ENCODE results near the gene CGNL1. TPM values are rescaled to one million over a fixed set of nuclear protein-coding genes. Genes with fewer than 3 reads are reported as not detected.

The CGNL1 gene
- total RNA-seq, 4 donors from 2014 or later = 5.7 to 22.9 (median 14.5) TPM

DNA sequence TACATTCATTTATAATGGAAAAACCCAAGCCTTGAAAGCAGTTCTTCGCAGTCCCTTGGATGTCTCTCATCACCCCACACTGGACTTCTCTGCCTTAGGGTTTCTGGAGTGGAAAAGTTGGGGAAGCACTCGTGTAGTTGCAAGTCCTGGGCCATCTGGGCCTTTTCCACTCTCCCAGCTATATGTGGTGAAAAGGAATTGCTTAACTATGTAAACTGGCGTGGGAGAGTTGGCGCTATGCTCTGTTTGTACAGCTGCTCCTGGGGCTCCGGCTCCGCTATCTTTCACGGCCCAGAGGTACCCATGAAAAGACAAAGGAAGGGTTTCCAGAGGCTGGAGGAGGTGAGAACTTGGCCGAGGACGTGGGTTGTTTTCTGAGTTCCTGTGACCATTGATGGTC, 134.3 kb downstream of the CGNL1 start:
- DNase-seq (ENCODE audit: low spot score in 2 of 2) = peak in 1 of 2 donors; percentile 85
- WGBS, 2 donors = 63 to 70% methylated on average over 9 of the region's 9 CpGs
- intact Hi-C loops (cut with DNase I; ENCODE audit: low total_unique reads) = no loop called here
- H3K4me3 ChIP-seq (ENCODE audit: low read depth, poor library complexity, severe bottlenecking) = no peak overlapping the region
- TF ChIP-seq POLR2A (IDR thresholded peaks at IDR 0.05) = no peak
- TF ChIP-seq, protein P1, sequence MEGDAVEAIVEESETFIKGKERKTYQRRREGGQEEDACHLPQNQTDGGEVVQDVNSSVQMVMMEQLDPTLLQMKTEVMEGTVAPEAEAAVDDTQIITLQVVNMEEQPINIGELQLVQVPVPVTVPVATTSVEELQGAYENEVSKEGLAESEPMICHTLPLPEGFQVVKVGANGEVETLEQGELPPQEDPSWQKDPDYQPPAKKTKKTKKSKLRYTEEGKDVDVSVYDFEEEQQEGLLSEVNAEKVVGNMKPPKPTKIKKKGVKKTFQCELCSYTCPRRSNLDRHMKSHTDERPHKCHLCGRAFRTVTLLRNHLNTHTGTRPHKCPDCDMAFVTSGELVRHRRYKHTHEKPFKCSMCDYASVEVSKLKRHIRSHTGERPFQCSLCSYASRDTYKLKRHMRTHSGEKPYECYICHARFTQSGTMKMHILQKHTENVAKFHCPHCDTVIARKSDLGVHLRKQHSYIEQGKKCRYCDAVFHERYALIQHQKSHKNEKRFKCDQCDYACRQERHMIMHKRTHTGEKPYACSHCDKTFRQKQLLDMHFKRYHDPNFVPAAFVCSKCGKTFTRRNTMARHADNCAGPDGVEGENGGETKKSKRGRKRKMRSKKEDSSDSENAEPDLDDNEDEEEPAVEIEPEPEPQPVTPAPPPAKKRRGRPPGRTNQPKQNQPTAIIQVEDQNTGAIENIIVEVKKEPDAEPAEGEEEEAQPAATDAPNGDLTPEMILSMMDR (IDR thresholded peaks at IDR 0.05) = no peak

DNA sequence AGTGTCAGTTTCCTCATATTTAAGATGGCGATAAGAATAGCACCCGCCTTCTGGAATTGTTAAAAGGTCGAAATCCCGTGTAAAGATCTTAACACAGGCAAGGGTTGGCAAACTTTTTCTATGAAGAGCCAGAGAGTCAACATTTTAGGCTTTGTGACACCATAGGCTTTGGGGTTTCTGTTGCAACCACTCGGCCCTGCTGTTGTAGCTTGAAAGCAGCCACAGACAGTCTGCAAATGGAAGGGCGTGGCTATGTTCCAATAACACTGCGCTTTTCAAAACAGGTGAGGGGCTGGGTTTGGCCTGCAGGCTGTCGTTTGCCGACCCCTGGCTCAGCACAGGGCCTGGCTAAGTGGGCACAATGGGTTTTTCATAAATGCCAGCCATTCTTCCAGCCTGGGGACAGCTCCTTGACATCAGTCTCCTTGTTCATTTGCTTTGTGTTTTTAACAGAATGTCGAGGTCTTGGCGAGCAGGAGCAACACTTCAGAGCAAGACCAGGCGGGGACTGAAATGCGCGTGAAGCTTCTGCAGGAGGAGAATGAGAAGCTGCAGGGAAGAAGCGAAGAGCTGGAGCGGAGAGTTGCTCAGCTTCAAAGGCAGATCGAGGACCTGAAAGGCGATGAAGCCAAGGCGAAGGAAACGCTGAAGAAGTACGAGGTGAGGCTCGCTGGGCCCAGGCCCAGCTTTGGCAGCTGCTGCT, 140.2 kb downstream of the CGNL1 start:
- no peak for DNase-seq (ENCODE audit: low spot score in 2 of 2)
- intact Hi-C loops (cut with DNase I; ENCODE audit: low total_unique reads) = no loop called here
- 54 to 61% methylated on average over 22 of the region's 22 CpGs for WGBS, 2 donors
- TF ChIP-seq, protein P1 (IDR thresholded peaks at IDR 0.05) = no peak
- TF ChIP-seq POLR2A (IDR thresholded peaks at IDR 0.05) = no peak
- no peak overlapping the region for H3K4me3 ChIP-seq (ENCODE audit: low read depth, poor library complexity, severe bottlenecking)

- TF ChIP-seq, protein P1 (IDR thresholded peaks at IDR 0.05) = no peak
- no peak for TF ChIP-seq POLR2A (IDR thresholded peaks at IDR 0.05)
- H3K4me3 ChIP-seq (ENCODE audit: low read depth, poor library complexity, severe bottlenecking) = no peak overlapping the region
- intact Hi-C loops (cut with DNase I; ENCODE audit: low total_unique reads) = no loop called here
- WGBS, 2 donors = 79 to 80% methylated on average over 6 of the region's 6 CpGs
- DNase-seq (ENCODE audit: low spot score in 2 of 2) = no peak
Observed at GRCh38 chr15:57517030-57517671, 140.8 kb downstream of the CGNL1 start.

- WGBS, 2 donors = 81 to 83% methylated on average over 13 of the region's 13 CpGs
- H3K4me3 ChIP-seq (ENCODE audit: low read depth, poor library complexity, severe bottlenecking) = no peak overlapping the region
- TF ChIP-seq POLR2A (IDR thresholded peaks at IDR 0.05) = no peak
- TF ChIP-seq, protein P1 (IDR thresholded peaks at IDR 0.05) = no peak
- DNase-seq (ENCODE audit: low spot score in 2 of 2) = no peak
- intact Hi-C loops (cut with DNase I; ENCODE audit: low total_unique reads) = no loop called here
Observed at GRCh38 chr15:57518779-57519405, 142.6 kb downstream of the CGNL1 start.

GRCh38 chr15:57519806-57520205, 143.5 kb downstream of the CGNL1 start:
- no peak for TF ChIP-seq POLR2A (IDR thresholded peaks at IDR 0.05)
- intact Hi-C loops (cut with DNase I; ENCODE audit: low total_unique reads) = no loop called here
- DNase-seq (ENCODE audit: low spot score in 2 of 2) = no peak
- H3K4me3 ChIP-seq (ENCODE audit: low read depth, poor library complexity, severe bottlenecking) = no peak overlapping the region
- WGBS, 2 donors = 61 to 69% methylated on average over 4 of the region's 4 CpGs

- intact Hi-C loops (cut with DNase I; ENCODE audit: low total_unique reads) = no loop called here
- TF ChIP-seq, protein P1 (IDR thresholded peaks at IDR 0.05) = no peak
- no peak for TF ChIP-seq POLR2A (IDR thresholded peaks at IDR 0.05)
- H3K4me3 ChIP-seq (ENCODE audit: low read depth, poor library complexity, severe bottlenecking) = no peak overlapping the region
- WGBS, 2 donors = 77 to 85% methylated on average over 2 of the region's 2 CpGs
- no peak for DNase-seq (ENCODE audit: low spot score in 2 of 2)
Observed at GRCh38 chr15:57521503-57521902, 145.2 kb downstream of the CGNL1 start.

All from lower leg skin (tissue), 4 donors.